IMR-90 (cell line): Measurements from ENCODE around the gene MCF2L2.

Experiments
- BHLHE40 ChIP-seq: fragments of 150-350 bp; IDR thresholded peaks from 2 replicates; pipeline ENCODE4 v1.6.1; 2016; ENCODE audit warnings: mild to moderate bottlenecking, low read depth, low read length
- CEBPB ChIP-seq: IDR thresholded peaks from 2 replicates; pipeline ENCODE4 v1.6.1; 2012; ENCODE audit warnings: low read depth, low read length, improper control_type of control experiment
- MXI1 ChIP-seq: IDR thresholded peaks from 2 replicates; pipeline ENCODE4 v1.6.1; 2012; ENCODE audit warnings: low read depth, mild to moderate bottlenecking, low read length, moderate library complexity, borderline replicate concordance
- POLR2A ChIP-seq: IDR thresholded peaks from 2 replicates; pipeline ENCODE4 v1.6.1; 2012; ENCODE audit warnings: mild to moderate bottlenecking, low read depth, low read length
- RAD21 ChIP-seq: IDR thresholded peaks from 2 replicates; pipeline ENCODE4 v1.6.1; 2012; ENCODE audit warnings: low read length, improper control_type of control experiment
- RFX5 ChIP-seq: IDR thresholded peaks from 2 replicates; pipeline ENCODE4 v1.8.0; 2012; ENCODE audit warnings: low read depth, mild to moderate bottlenecking, low read length, moderate library complexity
- SMC3 ChIP-seq: fragments of 150-350 bp; IDR thresholded peaks from 2 replicates; pipeline ENCODE4 v1.6.1; 2016; ENCODE audit warnings: low read depth, mild to moderate bottlenecking, antibody characterized with exemption, low read length, moderate library complexity
- TF ChIP-seq, protein P1 (sequence below): conservative IDR thresholded peaks from 2 replicates; pipeline ENCODE4 v1.5.1; 2012; ENCODE audit warnings: mild to moderate bottlenecking, low read depth, low read length, improper control_type of control experiment
- TF ChIP-seq, protein P2 (sequence below): fragments of 150-350 bp; IDR thresholded peaks from 2 replicates; pipeline ENCODE4 v1.6.1; 2017; ENCODE audit warnings: mild to moderate bottlenecking, antibody characterized with exemption, low read length, low read depth

DNA sequence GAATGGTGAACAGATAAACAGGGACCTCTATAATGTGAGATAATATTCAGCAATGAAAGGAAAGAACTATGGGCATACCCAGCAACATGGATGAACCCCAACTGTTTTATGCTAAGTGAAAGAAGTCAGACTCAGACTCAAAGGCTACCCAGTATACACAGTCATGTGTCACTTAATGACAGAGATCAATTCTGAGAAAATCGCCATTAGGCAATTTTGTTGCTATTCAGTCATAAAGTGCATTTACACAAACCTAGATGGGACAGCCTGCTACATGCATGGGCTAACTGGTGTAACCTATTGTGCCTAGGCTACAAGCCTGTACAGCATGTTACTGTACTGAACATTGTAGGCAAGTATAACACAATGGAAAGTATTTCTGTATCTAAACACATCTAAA lies 98.9 kb downstream of the MCF2L2 start:
- TF ChIP-seq, protein P1, sequence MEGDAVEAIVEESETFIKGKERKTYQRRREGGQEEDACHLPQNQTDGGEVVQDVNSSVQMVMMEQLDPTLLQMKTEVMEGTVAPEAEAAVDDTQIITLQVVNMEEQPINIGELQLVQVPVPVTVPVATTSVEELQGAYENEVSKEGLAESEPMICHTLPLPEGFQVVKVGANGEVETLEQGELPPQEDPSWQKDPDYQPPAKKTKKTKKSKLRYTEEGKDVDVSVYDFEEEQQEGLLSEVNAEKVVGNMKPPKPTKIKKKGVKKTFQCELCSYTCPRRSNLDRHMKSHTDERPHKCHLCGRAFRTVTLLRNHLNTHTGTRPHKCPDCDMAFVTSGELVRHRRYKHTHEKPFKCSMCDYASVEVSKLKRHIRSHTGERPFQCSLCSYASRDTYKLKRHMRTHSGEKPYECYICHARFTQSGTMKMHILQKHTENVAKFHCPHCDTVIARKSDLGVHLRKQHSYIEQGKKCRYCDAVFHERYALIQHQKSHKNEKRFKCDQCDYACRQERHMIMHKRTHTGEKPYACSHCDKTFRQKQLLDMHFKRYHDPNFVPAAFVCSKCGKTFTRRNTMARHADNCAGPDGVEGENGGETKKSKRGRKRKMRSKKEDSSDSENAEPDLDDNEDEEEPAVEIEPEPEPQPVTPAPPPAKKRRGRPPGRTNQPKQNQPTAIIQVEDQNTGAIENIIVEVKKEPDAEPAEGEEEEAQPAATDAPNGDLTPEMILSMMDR, result no peak
- no peak for TF ChIP-seq RAD21
- TF ChIP-seq BHLHE40, result no peak
- no peak for TF ChIP-seq POLR2A
- TF ChIP-seq RFX5, result no peak
- TF ChIP-seq SMC3, result no peak
- TF ChIP-seq, protein P2, sequence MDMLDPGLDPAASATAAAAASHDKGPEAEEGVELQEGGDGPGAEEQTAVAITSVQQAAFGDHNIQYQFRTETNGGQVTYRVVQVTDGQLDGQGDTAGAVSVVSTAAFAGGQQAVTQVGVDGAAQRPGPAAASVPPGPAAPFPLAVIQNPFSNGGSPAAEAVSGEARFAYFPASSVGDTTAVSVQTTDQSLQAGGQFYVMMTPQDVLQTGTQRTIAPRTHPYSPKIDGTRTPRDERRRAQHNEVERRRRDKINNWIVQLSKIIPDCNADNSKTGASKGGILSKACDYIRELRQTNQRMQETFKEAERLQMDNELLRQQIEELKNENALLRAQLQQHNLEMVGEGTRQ, result no peak
- no peak for TF ChIP-seq MXI1
- no peak for TF ChIP-seq CEBPB
